ENCODE measurements around the gene SMG9. TPM values are rescaled to one million over a fixed set of nuclear protein-coding genes. Genes with fewer than 3 reads are reported as not detected.
A peak's percentile ranks its signal among the peaks of the same experiment; 100 is the strongest.

Gene SMG9
- total and polyA plus RNA-seq, 2 donors from 2014 or later: 25.1 to 34.6 TPM

- Histone ChIP-seq H3K27me3 (ENCODE audit: control insufficient read depth, insufficient read depth, low read length) (no peaks in the 10 kb centered on the region), H3K9ac (ENCODE audit: low read length in 3 of 3) (no peak overlapping the region), H3K4me3 (ENCODE audit: low read length in 3 of 3) (no peak overlapping the region), H3K4me1 (ENCODE audit: control insufficient read depth in 2 of 3, insufficient read depth in 2 of 3, low read depth in 1 of 3, low read length in 3 of 3) (no peaks in the 10 kb centered on the region), H3K36me3 (ENCODE audit: control insufficient read depth in 2 of 3, insufficient read depth in 3 of 3, low read length in 3 of 3) (no peaks in the 10 kb centered on the region), H3K9me3 (ENCODE audit: control insufficient read depth in 2 of 3, insufficient read depth in 1 of 3, low read length in 3 of 3) (no peaks in the 10 kb centered on the region), H3K27ac (ENCODE audit: low read depth in 2 of 2, low read length in 2 of 2) (no peak overlapping the region)
- DNase-seq: peak in 1 of 5 donors; percentile 60
- intact Hi-C loops (cut with DNase I): no loop called here
- TF ChIP-seq, protein P1, sequence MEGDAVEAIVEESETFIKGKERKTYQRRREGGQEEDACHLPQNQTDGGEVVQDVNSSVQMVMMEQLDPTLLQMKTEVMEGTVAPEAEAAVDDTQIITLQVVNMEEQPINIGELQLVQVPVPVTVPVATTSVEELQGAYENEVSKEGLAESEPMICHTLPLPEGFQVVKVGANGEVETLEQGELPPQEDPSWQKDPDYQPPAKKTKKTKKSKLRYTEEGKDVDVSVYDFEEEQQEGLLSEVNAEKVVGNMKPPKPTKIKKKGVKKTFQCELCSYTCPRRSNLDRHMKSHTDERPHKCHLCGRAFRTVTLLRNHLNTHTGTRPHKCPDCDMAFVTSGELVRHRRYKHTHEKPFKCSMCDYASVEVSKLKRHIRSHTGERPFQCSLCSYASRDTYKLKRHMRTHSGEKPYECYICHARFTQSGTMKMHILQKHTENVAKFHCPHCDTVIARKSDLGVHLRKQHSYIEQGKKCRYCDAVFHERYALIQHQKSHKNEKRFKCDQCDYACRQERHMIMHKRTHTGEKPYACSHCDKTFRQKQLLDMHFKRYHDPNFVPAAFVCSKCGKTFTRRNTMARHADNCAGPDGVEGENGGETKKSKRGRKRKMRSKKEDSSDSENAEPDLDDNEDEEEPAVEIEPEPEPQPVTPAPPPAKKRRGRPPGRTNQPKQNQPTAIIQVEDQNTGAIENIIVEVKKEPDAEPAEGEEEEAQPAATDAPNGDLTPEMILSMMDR (IDR thresholded peaks at IDR 0.05; ENCODE audit: borderline replicate concordance, extremely low read depth, insufficient read depth): no peak
- no peak for FAIRE-seq
These were observed 34.3 kb upstream of the SMG9 start for GRCh38 chr19:43789029-43789428.

DNA sequence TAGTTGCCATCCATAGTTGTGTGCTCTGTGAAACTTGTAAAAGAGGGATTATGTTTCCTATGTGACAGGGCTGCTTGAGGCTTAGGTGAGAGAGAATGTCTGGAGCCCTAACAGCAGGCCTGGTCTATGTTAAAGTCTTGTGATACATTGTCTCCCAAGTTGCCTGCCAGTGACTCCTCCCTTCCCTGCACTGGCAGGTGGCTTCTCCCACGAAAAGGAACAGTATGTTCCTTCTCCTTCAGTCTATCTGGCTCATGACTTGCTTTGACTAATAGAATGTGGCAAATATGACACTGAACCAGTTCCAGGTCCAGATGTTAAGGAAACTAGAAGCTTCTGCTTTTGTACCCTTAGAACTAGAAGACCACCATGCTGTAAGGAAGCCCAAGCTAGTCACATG, 31.9 kb upstream of the SMG9 start:
- no peaks in the 10 kb centered on the region for H3K36me3 ChIP-seq (ENCODE audit: control insufficient read depth in 2 of 3, insufficient read depth in 3 of 3, low read length in 3 of 3)
- DNase-seq (no peak), FAIRE-seq (no peak)
- H3K27ac ChIP-seq (ENCODE audit: low read depth in 2 of 2, low read length in 2 of 2): no peak overlapping the region
- intact Hi-C loops (cut with DNase I): no loop called here
- no peaks in the 10 kb centered on the region for H3K4me1 ChIP-seq (ENCODE audit: control insufficient read depth in 2 of 3, insufficient read depth in 2 of 3, low read depth in 1 of 3, low read length in 3 of 3)
- TF ChIP-seq, protein P1 (IDR thresholded peaks at IDR 0.05; ENCODE audit: borderline replicate concordance, extremely low read depth, insufficient read depth): no peak
- no peaks in the 10 kb centered on the region for H3K27me3 ChIP-seq (ENCODE audit: control insufficient read depth, insufficient read depth, low read length)
- no peaks in the 10 kb centered on the region for H3K9me3 ChIP-seq (ENCODE audit: control insufficient read depth in 2 of 3, insufficient read depth in 1 of 3, low read length in 3 of 3)
- H3K4me3 ChIP-seq (ENCODE audit: low read length in 3 of 3): no peak overlapping the region
- H3K9ac ChIP-seq (ENCODE audit: low read length in 3 of 3): no peak overlapping the region

GRCh38 chr19:43784981-43785808, 30.4 kb upstream of the SMG9 start:
- Histone ChIP-seq H3K4me3 (ENCODE audit: low read length in 3 of 3) (no peak overlapping the region), H3K9me3 (ENCODE audit: control insufficient read depth in 2 of 3, insufficient read depth in 1 of 3, low read length in 3 of 3) (no peaks in the 10 kb centered on the region), H3K9ac (ENCODE audit: low read length in 3 of 3) (no peak overlapping the region), H3K4me1 (ENCODE audit: control insufficient read depth in 2 of 3, insufficient read depth in 2 of 3, low read depth in 1 of 3, low read length in 3 of 3) (no peaks in the 10 kb centered on the region), H3K27ac (ENCODE audit: low read depth in 2 of 2, low read length in 2 of 2) (no peak overlapping the region), H3K36me3 (ENCODE audit: control insufficient read depth in 2 of 3, insufficient read depth in 3 of 3, low read length in 3 of 3) (no peaks in the 10 kb centered on the region), H3K27me3 (ENCODE audit: control insufficient read depth, insufficient read depth, low read length) (no peaks in the 10 kb centered on the region)
- TF ChIP-seq, protein P1 (IDR thresholded peaks at IDR 0.05; ENCODE audit: borderline replicate concordance, extremely low read depth, insufficient read depth): peak; percentile 93
- DNase-seq (peak in 3 of 5 donors; percentile 52 to 73 (median 66)), FAIRE-seq (no peak)
- intact Hi-C loops (cut with DNase I): no loop called here
